ENCODE measurements around the gene OR8A1. TPM values are rescaled to one million over a fixed set of nuclear protein-coding genes. Genes with fewer than 3 reads are reported as not detected.

Gene OR8A1
- total RNA-seq, 1 donor from 2014 or later = not detected

GRCh38 chr11:124618863-124619262 is 49.1 kb downstream of the OR8A1 start:
- TF ChIP-seq CTCF (IDR thresholded peaks at IDR 0.05; ENCODE audit: insufficient read depth, low read length, poor library complexity, severe bottlenecking) = no peak
- no peak overlapping the region for H3K4me3 ChIP-seq (ENCODE audit: low read depth, low read length)
- H3K27me3 ChIP-seq (ENCODE audit: control insufficient read depth, insufficient read depth, low read length) = peaks cover 2% of the 10 kb centered on the region
- DNase-seq (ENCODE audit: low read depth) = no peak
- no peaks in the 10 kb centered on the region for H3K36me3 ChIP-seq (ENCODE audit: control insufficient read depth, insufficient read depth, low read length)

Other genes with a start within 250 kb of the OR8A1 start
- gene OR8D2, start 249.8 kb upstream of the OR8A1 start, total RNA-seq = not detected in 2 replicates
- not detected in 2 replicates for gene OR8B2, start 185.5 kb upstream of the OR8A1 start, total RNA-seq
- not detected in 2 replicates for gene OR8B3, start 171.0 kb upstream of the OR8A1 start, total RNA-seq
- gene OR8B4, start 145.1 kb upstream of the OR8A1 start, total RNA-seq = not detected in 2 replicates
- not detected in 2 replicates for gene OR8B8, start 124.3 kb upstream of the OR8A1 start, total RNA-seq
- gene OR8B12, start 26.3 kb upstream of the OR8A1 start, total RNA-seq = not detected in 2 replicates
- not detected in 2 replicates for gene PANX3, start 41.4 kb downstream of the OR8A1 start, total RNA-seq
- 45.4 and 53.7 TPM in 2 replicates for gene TBRG1, start 52.9 kb downstream of the OR8A1 start, total RNA-seq
- 9.4 and 10.3 TPM in 2 replicates for gene SIAE, start 103.7 kb downstream of the OR8A1 start, total RNA-seq
- 14.1 and 15.8 TPM in 2 replicates for gene SPA17, start 103.9 kb downstream of the OR8A1 start, total RNA-seq
- gene NRGN, start 169.9 kb downstream of the OR8A1 start, total RNA-seq = not detected in 2 replicates
- gene VSIG2, start 182.3 kb downstream of the OR8A1 start, total RNA-seq = 0.50 TPM in 1 of 2 replicates, not detected in the other
- gene ESAM, start 192.3 kb downstream of the OR8A1 start, total RNA-seq = 10.3 and 10.4 TPM in 2 replicates
- gene MSANTD2, start 230.4 kb downstream of the OR8A1 start, total RNA-seq = 8.0 and 16.0 TPM in 2 replicates

All from kidney epithelial cell (primary cell).